Fibroblast of mammary gland (primary cell): ENCODE measurements around the gene SSUH2.

Source experiments
- DNase-seq: peaks from one replicate; pipeline ENCODE4 v3.0.0-alpha.2; 2010; ENCODE audit warnings: low read depth
- H3K4me3 ChIP-seq: 2 replicates; pipeline ENCODE4 v1.5.1; 2011; ENCODE audit warnings: low read depth, mild to moderate bottlenecking, low read length, moderate library complexity; ENCODE audit not compliant: control insufficient read depth
- TF ChIP-seq, protein P1 (sequence below): conservative IDR thresholded peaks from 2 replicates; pipeline ENCODE4 v1.5.1; 2011; ENCODE audit warnings: low read depth, low read length, inconsistent platforms; ENCODE audit not compliant: control insufficient read depth, insufficient read depth

Gene SSUH2

GRCh38 chr3:8649757-8650156 is 5.2 kb upstream of the SSUH2 start:
- TF ChIP-seq, protein P1, sequence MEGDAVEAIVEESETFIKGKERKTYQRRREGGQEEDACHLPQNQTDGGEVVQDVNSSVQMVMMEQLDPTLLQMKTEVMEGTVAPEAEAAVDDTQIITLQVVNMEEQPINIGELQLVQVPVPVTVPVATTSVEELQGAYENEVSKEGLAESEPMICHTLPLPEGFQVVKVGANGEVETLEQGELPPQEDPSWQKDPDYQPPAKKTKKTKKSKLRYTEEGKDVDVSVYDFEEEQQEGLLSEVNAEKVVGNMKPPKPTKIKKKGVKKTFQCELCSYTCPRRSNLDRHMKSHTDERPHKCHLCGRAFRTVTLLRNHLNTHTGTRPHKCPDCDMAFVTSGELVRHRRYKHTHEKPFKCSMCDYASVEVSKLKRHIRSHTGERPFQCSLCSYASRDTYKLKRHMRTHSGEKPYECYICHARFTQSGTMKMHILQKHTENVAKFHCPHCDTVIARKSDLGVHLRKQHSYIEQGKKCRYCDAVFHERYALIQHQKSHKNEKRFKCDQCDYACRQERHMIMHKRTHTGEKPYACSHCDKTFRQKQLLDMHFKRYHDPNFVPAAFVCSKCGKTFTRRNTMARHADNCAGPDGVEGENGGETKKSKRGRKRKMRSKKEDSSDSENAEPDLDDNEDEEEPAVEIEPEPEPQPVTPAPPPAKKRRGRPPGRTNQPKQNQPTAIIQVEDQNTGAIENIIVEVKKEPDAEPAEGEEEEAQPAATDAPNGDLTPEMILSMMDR, result no peak
- DNase-seq, result no peak
- no peak overlapping the region for H3K4me3 ChIP-seq

DNA sequence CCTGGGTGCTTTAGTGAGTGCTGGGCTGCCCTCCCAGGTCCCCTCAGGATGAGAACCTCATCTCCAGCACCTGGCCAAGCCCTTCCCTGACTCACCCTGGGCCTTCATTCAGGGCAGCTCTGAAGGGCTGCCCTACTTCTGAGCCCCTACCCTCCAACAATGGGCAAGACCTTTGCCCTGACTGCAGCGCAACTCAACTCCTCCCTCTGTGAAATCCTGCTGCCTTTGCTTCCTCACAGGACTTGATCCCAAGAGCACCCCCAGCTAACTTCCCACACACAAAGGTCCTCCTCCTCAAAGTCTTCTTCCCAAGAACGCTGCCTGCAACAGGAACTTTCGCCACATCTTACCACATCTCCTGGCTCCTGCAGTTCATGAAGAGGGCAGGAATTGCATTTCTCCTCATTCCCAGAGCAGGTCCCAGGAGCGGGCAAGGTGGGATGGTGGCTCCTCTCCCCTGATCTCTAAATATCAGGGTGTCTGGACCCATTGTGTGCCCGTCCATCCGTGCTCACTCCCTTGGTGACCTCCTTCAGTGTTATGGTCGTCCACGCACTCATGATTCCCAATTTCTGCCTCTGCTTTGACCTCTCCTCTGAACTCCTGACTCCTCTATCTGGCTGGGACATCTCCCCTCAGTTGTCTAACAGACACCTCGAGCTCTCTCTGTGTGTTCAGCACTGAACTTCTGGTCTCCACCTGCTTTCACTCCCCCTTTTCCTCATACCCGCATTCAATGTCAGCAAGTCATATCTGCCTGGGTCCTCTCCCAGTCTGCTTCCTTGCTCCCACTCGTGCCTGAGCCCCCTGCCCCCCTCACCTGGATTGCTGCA is 4.5 kb upstream of the SSUH2 start:
- DNase-seq, result no peak
- TF ChIP-seq, protein P1, result no peak

GRCh38 chr3:8647137-8647985 is 2.8 kb upstream of the SSUH2 start:
- DNase-seq, result no peak
- TF ChIP-seq, protein P1, result no peak
- no peak overlapping the region for H3K4me3 ChIP-seq

More for the DNA sequence above, 4.5 kb upstream of the SSUH2 start:
- no peak overlapping the region for H3K4me3 ChIP-seq

GRCh38 chr3:8646313-8646938 is 1.8 kb upstream of the SSUH2 start:
- no peak overlapping the region for H3K4me3 ChIP-seq
- TF ChIP-seq, protein P1, result no peak
- no peak for DNase-seq

DNA sequence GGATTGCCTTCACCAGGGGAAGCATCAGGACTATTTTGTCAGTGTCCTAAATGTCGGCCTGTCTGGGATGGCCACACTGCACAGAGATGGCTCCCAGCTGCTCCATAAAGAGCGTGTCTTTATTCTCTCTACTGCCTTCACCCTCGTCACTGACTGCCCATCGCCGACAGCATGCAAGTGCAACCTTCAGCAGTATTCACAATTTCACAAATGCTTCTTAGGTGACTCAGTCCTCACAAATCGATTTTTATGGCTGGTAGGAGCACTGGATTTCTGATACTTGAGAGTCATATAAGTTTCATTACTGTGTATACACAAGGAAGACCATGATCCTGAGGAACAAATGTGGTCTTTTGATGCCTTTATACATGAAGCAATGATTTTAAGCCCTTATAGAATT is 1.1 kb upstream of the SSUH2 start:
- TF ChIP-seq, protein P1, result no peak
- H3K4me3 ChIP-seq, result no peak overlapping the region
- DNase-seq, result no peak

- TF ChIP-seq, protein P1, result no peak
- H3K4me3 ChIP-seq, result no peak overlapping the region
- DNase-seq, result no peak
Observed at GRCh38 chr3:8643693-8644365, 769 bp downstream of the SSUH2 start.
